ENCODE results near the gene NUP54. TPM values are rescaled to one million over a fixed set of nuclear protein-coding genes. Genes with fewer than 3 reads are reported as not detected.
A peak's percentile ranks its signal among the peaks of the same experiment; 100 is the strongest.

Gene NUP54
- total RNA-seq (10 to 100 TPM; 49.3 to 52.8 TPM), polyA plus RNA-seq (10 to 100 TPM; 37.8 to 39.3 TPM)

- Mint-ChIP-seq H3K4me3 (peak within 1 kb of the TSS; percentile 92 to 100 (median 98)), H3K36me3 (peaks cover 6 to 21% of the 10 kb centered on the region in 2 donors), H3K4me1 (peaks cover 21 to 46% (median 34%) of the 10 kb centered on the region in 4 donors), H3K9me3 (peaks cover 0 to 2% (median 0%) of the 10 kb centered on the region in 8 donors), H3K27ac (peak within 1 kb of the TSS; percentile 84 to 100 (median 98)), H3K27me3 (no peaks in the 10 kb centered on the region)
- H3K4me1 ChIP-seq (ENCODE audit: insufficient read depth, low read length) = peaks cover 34% of the 10 kb centered on the region
- ChIA-PET CTCF (ENCODE audit: partially characterized antibody) (interaction anchor here (0.6 to 2.8 kb wide), 3 partner anchors 25 to 157 kb away, joined by 3 to 15 read pairs (median 11); partner anchors contain the start of gene SDAD1), POLR2A (ENCODE audit: partially characterized antibody) (interaction anchor here (0.6 to 2.4 kb wide), 11 partner anchors 31 to 1714 kb away, joined by 3 to 13 read pairs (median 4); partner anchors contain the start of genes MRPL1, NAAA, RCHY1 and SCARB2)
- H3K9me3 ChIP-seq (ENCODE audit: control insufficient read depth in 1 of 2, low read length in 2 of 2) = no peaks in the 10 kb centered on the region
- no peaks in the 10 kb centered on the region for H3K27me3 ChIP-seq (ENCODE audit: insufficient read depth, low read length)
- peak within 1 kb of the TSS; percentile 88 for H3K27ac ChIP-seq (ENCODE audit: low read depth, low read length)
- H3K4me3 ChIP-seq (ENCODE audit: low read length in 2 of 2) = peak within 1 kb of the TSS; percentile 54 to 88
- DNase-seq = peak; percentile 92 to 94 (median 93)
- no peaks in the 10 kb centered on the region for H3K36me3 ChIP-seq (ENCODE audit: insufficient read depth, low read length)
- intact Hi-C loops (cut with micrococcal nuclease) = loop anchor here (1.0 to 5.0 kb wide), 8 partner anchors 32 to 1714 kb away; partner anchors contain the start of genes MRPL1, RCHY1, SDAD1 and THAP6
Observed at GRCh38 chr4:76148142-76148865, at the start of gene NUP54. NUP54 (minus strand) TSS chr4:76148397; CDS start chr4:76148374, 23 bp downstream.

GRCh38 chr4:76197031-76197743 is 49.0 kb upstream of the NUP54 start:
- ChIA-PET CTCF (ENCODE audit: partially characterized antibody) (interaction anchor here (1.4 to 1.6 kb wide), 2 partner anchors 18 to 181 kb away, joined by 3 to 5 read pairs; no protein-coding TSS in a partner anchor), POLR2A (ENCODE audit: partially characterized antibody) (interaction anchor here (0.6 to 1.0 kb wide), 2 partner anchors 14 to 49 kb away, joined by 3 read pairs; partner anchors contain the start of gene NUP54)
- Mint-ChIP-seq H3K27ac (peak overlapping the region in 2 of 7 donors; percentile 44 to 84), H3K27me3 (no peaks in the 10 kb centered on the region), H3K4me1 (peaks cover 32 to 49% (median 41%) of the 10 kb centered on the region in 4 donors), H3K36me3 (peaks cover 40 to 47% of the 10 kb centered on the region in 2 donors), H3K4me3 (no peak overlapping the region), H3K9me3 (peaks cover 0 to 11% (median 6%) of the 10 kb centered on the region in 8 donors)
- peaks cover 21% of the 10 kb centered on the region for H3K4me1 ChIP-seq (ENCODE audit: insufficient read depth, low read length)
- intact Hi-C loops (cut with micrococcal nuclease) = no loop called here
- no peak overlapping the region for H3K4me3 ChIP-seq (ENCODE audit: low read length in 2 of 2)
- no peak overlapping the region for H3K27ac ChIP-seq (ENCODE audit: low read depth, low read length)
- H3K9me3 ChIP-seq (ENCODE audit: control insufficient read depth in 1 of 2, low read length in 2 of 2) = no peaks in the 10 kb centered on the region
- peaks cover 22% of the 10 kb centered on the region for H3K36me3 ChIP-seq (ENCODE audit: insufficient read depth, low read length)
- DNase-seq = no peak
- H3K27me3 ChIP-seq (ENCODE audit: insufficient read depth, low read length) = no peaks in the 10 kb centered on the region

GRCh38 chr4:76196376-76196775 is 48.2 kb upstream of the NUP54 start:
- H3K4me1 ChIP-seq (ENCODE audit: insufficient read depth, low read length) = peaks cover 21% of the 10 kb centered on the region
- H3K27ac Mint-ChIP-seq = peak overlapping the region in 1 of 7 donors; percentile 51
- ChIA-PET CTCF (ENCODE audit: partially characterized antibody) (no interaction called here), POLR2A (ENCODE audit: partially characterized antibody) (no interaction called here)
- H3K4me3 Mint-ChIP-seq = no peak overlapping the region
- no peaks in the 10 kb centered on the region for H3K9me3 ChIP-seq (ENCODE audit: control insufficient read depth in 1 of 2, low read length in 2 of 2)
- H3K4me1 Mint-ChIP-seq = peaks cover 31 to 49% (median 38%) of the 10 kb centered on the region in 4 donors
- H3K36me3 ChIP-seq (ENCODE audit: insufficient read depth, low read length) = peaks cover 25% of the 10 kb centered on the region
- DNase-seq = no peak
- H3K27me3 Mint-ChIP-seq = no peaks in the 10 kb centered on the region
- peaks cover 2 to 14% (median 9%) of the 10 kb centered on the region in 8 donors for H3K9me3 Mint-ChIP-seq
- intact Hi-C loops (cut with micrococcal nuclease) = no loop called here
- H3K27ac ChIP-seq (ENCODE audit: low read depth, low read length) = no peak overlapping the region
- peaks cover 47 to 54% of the 10 kb centered on the region in 2 donors for H3K36me3 Mint-ChIP-seq
- no peak overlapping the region for H3K4me3 ChIP-seq (ENCODE audit: low read length in 2 of 2)
- H3K27me3 ChIP-seq (ENCODE audit: insufficient read depth, low read length) = no peaks in the 10 kb centered on the region

GRCh38 chr4:76195326-76195725 is 47.1 kb upstream of the NUP54 start:
- no peak overlapping the region for H3K27ac ChIP-seq (ENCODE audit: low read depth, low read length)
- Mint-ChIP-seq H3K4me3 (no peak overlapping the region), H3K9me3 (peaks cover 2 to 16% (median 9%) of the 10 kb centered on the region in 8 donors), H3K27me3 (no peaks in the 10 kb centered on the region), H3K4me1 (peaks cover 24 to 39% (median 31%) of the 10 kb centered on the region in 4 donors), H3K36me3 (peaks cover 49 to 60% of the 10 kb centered on the region in 2 donors), H3K27ac (no peak overlapping the region)
- H3K9me3 ChIP-seq (ENCODE audit: control insufficient read depth in 1 of 2, low read length in 2 of 2) = no peaks in the 10 kb centered on the region
- intact Hi-C loops (cut with micrococcal nuclease) = no loop called here
- no peak overlapping the region for H3K4me3 ChIP-seq (ENCODE audit: low read length in 2 of 2)
- H3K4me1 ChIP-seq (ENCODE audit: insufficient read depth, low read length) = peaks cover 21% of the 10 kb centered on the region
- no peaks in the 10 kb centered on the region for H3K27me3 ChIP-seq (ENCODE audit: insufficient read depth, low read length)
- ChIA-PET POLR2A (ENCODE audit: partially characterized antibody) (no interaction called here), CTCF (ENCODE audit: partially characterized antibody) (no interaction called here)
- no peak for DNase-seq
- H3K36me3 ChIP-seq (ENCODE audit: insufficient read depth, low read length) = peaks cover 25% of the 10 kb centered on the region

GRCh38 chr4:76194325-76194724 is 46.1 kb upstream of the NUP54 start:
- no peak overlapping the region for H3K4me3 ChIP-seq (ENCODE audit: low read length in 2 of 2)
- H3K27me3 Mint-ChIP-seq = no peaks in the 10 kb centered on the region
- no peak for DNase-seq
- ChIA-PET CTCF (ENCODE audit: partially characterized antibody) (interaction anchor here (1.3 to 2.4 kb wide), 2 partner anchors 15 to 184 kb away, joined by 3 to 9 read pairs; no protein-coding TSS in a partner anchor), POLR2A (ENCODE audit: partially characterized antibody) (no interaction called here)
- peaks cover 11% of the 10 kb centered on the region for H3K4me1 ChIP-seq (ENCODE audit: insufficient read depth, low read length)
- peaks cover 25% of the 10 kb centered on the region for H3K36me3 ChIP-seq (ENCODE audit: insufficient read depth, low read length)
- H3K36me3 Mint-ChIP-seq = peaks cover 52 to 62% of the 10 kb centered on the region in 2 donors
- no peak overlapping the region for H3K27ac ChIP-seq (ENCODE audit: low read depth, low read length)
- no peaks in the 10 kb centered on the region for H3K9me3 ChIP-seq (ENCODE audit: control insufficient read depth in 1 of 2, low read length in 2 of 2)
- H3K9me3 Mint-ChIP-seq = peaks cover 2 to 16% (median 9%) of the 10 kb centered on the region in 8 donors
- intact Hi-C loops (cut with micrococcal nuclease) = no loop called here
- H3K4me1 Mint-ChIP-seq = peaks cover 15 to 29% (median 23%) of the 10 kb centered on the region in 4 donors
- H3K4me3 Mint-ChIP-seq = no peak overlapping the region
- H3K27me3 ChIP-seq (ENCODE audit: insufficient read depth, low read length) = no peaks in the 10 kb centered on the region
- H3K27ac Mint-ChIP-seq = no peak overlapping the region

GRCh38 chr4:76192236-76192635 is 44.0 kb upstream of the NUP54 start:
- Mint-ChIP-seq H3K4me1 (peaks cover under 1 to 13% (median 8%) of the 10 kb centered on the region in 4 donors), H3K9me3 (peaks cover 2 to 16% (median 9%) of the 10 kb centered on the region in 8 donors), H3K27me3 (no peaks in the 10 kb centered on the region), H3K36me3 (peaks cover 52 to 62% of the 10 kb centered on the region in 2 donors), H3K27ac (no peak overlapping the region), H3K4me3 (no peak overlapping the region)
- Histone ChIP-seq H3K4me3 (ENCODE audit: low read length in 2 of 2) (no peak overlapping the region), H3K27ac (ENCODE audit: low read depth, low read length) (no peak overlapping the region), H3K27me3 (ENCODE audit: insufficient read depth, low read length) (no peaks in the 10 kb centered on the region), H3K4me1 (ENCODE audit: insufficient read depth, low read length) (no peaks in the 10 kb centered on the region), H3K36me3 (ENCODE audit: insufficient read depth, low read length) (peaks cover 25% of the 10 kb centered on the region), H3K9me3 (ENCODE audit: control insufficient read depth in 1 of 2, low read length in 2 of 2) (no peaks in the 10 kb centered on the region)
- intact Hi-C loops (cut with micrococcal nuclease) = no loop called here
- POLR2A ChIA-PET (ENCODE audit: partially characterized antibody) = no interaction called here
- CTCF ChIA-PET (ENCODE audit: partially characterized antibody) = interaction anchor here (2.4 kb wide), 1 partner anchor 13 kb away, joined by 9 read pairs; no protein-coding TSS in a partner anchor
- DNase-seq = no peak

Data from CD4-positive, alpha-beta memory T cell (primary cell).